ENCODE results near the gene MAP3K13.
A peak's percentile ranks its signal among the peaks of the same experiment; 100 is the strongest.
"Not testable (repeated sequence)": the region's sequence is repeated elsewhere in the genome, so short reads cannot be mapped to it uniquely, and the experiment has no call there.

Gene MAP3K13

DNA sequence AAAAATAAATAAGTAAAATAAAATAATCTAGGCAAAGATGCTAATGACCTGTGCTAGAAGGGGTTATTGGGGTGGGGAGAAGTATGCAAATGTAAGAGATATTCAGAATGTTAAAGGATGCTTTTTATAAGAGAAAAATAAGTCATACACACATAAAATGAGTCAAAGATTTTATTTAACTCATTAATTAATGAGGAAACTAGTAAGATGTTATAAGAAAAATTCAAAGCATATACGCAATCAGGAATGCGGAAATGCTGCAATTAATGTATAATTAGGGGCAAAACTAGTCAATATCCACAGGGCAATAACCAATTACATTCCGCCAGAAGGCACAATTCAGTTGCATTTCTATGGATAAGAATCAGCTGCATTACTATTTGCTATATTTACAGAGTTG lies 30.1 kb downstream of the MAP3K13 start:
- DNase-seq (ENCODE audit: insufficient read length, low spot score) (no peak), FAIRE-seq (no peak)

DNA sequence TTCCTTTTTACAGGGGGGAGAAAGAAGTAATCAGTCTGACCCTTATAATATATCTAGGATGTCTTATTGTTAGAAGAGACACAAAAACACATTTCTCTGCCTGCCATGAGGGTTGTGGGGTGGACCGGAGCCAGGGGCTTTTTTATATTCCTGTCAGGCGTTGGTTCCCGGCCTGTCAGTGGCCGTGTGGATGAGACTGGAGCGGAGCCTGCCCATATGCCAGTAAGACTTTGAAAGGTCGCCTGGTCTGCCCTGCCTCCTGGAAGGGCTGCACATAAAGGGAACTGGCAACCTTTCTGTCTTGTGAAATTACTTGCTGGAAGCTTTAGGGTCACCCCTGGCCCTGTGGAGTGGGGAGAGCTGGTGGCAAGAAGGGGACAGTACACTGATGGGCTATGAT lies 34.7 kb downstream of the MAP3K13 start:
- DNase-seq (ENCODE audit: insufficient read length, low spot score) (no peak), FAIRE-seq (no peak)

- DNase-seq (ENCODE audit: insufficient read length, low spot score): no peak
- no peak for FAIRE-seq
These were observed 37.1 kb downstream of the MAP3K13 start for GRCh38 chr3:185399737-185400667.

DNA sequence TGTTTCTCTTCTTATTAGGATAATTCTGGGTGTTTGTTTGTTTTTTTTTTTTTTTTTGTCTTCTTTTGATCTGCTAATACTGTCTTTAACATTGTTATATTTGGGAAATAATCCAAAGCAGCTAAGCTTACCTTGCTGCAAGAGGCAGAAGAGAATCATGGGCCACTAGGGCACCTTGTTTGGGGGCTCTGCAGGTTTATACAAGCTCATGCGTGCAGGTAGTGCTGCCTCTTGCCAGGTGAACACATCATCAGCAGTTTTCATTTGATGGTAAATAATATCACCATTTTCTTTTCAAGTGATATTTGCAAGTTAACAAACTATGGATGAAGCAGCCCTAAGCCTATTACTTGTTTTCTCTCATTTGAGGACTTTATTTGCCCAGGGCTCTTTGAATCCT lies 37.9 kb downstream of the MAP3K13 start:
- DNase-seq (ENCODE audit: insufficient read length, low spot score) (no peak), FAIRE-seq (no peak)

DNA sequence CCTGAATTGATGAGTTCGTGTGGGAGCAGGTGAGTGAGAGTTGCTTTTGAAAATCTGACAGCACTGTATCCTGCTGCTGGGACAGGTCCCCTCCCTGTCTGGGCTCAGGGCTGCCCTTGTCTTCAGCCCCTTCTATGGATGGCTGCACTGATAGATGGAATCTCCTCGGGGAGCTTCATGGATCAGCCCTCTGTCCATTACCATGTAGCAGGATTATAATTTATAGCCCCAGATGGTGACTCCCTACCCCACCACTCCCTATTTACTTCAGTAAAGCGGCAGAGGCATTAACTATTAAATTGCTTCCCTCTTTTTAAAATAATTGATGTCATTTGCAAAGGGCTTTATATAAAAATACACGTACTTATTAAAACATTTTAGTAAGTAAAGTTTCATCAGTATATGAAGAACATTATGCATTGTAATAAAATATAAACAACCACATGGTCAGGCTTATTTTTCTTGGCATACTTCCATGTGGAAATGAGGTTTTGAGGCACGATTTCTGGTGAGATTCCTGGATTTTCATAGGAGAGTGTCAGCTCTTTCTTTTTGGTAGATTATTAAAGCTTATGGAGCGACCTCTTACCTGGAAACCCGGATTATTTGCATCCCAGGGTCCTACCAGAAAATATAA lies 38.5 kb downstream of the MAP3K13 start:
- FAIRE-seq (peak; percentile 20), DNase-seq (ENCODE audit: insufficient read length, low spot score) (no peak)

- FAIRE-seq (no peak), DNase-seq (ENCODE audit: insufficient read length, low spot score) (no peak)
These were observed 39.6 kb downstream of the MAP3K13 start for GRCh38 chr3:185402561-185402960.

GRCh38 chr3:185403002-185403401 lies 40.1 kb downstream of the MAP3K13 start:
- FAIRE-seq (no peak), DNase-seq (ENCODE audit: insufficient read length, low spot score) (no peak)

GRCh38 chr3:185405243-185405642 lies 42.3 kb downstream of the MAP3K13 start:
- DNase-seq (ENCODE audit: insufficient read length, low spot score) (no peak), FAIRE-seq (no peak)

- DNase-seq (ENCODE audit: insufficient read length, low spot score) (no peak), FAIRE-seq (no peak)
These were observed 42.7 kb downstream of the MAP3K13 start for GRCh38 chr3:185405664-185406063.

DNA sequence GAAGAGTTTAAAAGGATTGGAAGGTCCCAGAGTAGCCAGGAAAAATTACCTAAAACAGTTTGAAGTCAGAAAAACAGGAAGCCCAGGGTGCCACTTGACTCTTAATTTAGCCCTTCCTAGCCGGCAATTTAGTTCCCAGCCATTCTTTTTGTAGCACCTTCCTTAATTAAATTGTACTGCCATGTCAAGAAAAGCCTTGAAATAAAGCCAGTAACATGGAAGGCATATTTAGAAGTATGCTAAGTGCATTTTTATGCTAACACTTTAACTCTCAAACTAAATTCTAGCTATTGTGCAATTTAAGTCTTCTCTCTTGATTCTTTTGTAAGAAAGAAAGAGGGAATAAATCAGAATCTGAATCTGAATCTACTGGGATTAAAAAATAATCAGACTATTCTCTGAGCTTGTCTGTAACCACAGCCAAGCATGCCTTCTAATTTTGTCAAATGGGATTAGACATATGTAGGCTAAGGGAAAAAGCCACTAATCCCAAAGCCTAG lies 43.2 kb downstream of the MAP3K13 start:
- no peak for DNase-seq (ENCODE audit: insufficient read length, low spot score)
- FAIRE-seq: no peak

- FAIRE-seq (no peak), DNase-seq (ENCODE audit: insufficient read length, low spot score) (no peak)
These were observed 47.0 kb downstream of the MAP3K13 start for GRCh38 chr3:185409957-185410356.

DNA sequence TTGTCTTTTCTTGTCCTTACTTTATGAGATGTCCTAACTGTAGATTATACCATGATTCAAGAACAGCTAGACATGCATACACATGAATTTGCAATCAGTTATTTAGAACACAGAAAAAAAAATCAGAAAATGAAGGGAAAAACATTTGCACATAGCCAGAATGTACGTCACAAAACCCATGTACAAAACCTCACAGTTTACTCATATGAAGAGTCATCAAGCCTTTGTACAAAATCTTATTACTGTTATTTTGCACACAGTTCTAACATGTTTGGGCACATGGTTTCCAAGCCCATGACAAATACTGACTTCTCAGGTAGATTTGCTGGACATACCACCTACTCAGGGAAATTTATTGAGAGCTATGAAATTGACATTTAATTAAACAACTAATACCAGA lies 48.2 kb downstream of the MAP3K13 start:
- DNase-seq (ENCODE audit: insufficient read length, low spot score): no peak
- no peak for FAIRE-seq

GRCh38 chr3:185416513-185416912 lies 53.6 kb downstream of the MAP3K13 start:
- DNase-seq (ENCODE audit: insufficient read length, low spot score) (no peak), FAIRE-seq (no peak)

DNA sequence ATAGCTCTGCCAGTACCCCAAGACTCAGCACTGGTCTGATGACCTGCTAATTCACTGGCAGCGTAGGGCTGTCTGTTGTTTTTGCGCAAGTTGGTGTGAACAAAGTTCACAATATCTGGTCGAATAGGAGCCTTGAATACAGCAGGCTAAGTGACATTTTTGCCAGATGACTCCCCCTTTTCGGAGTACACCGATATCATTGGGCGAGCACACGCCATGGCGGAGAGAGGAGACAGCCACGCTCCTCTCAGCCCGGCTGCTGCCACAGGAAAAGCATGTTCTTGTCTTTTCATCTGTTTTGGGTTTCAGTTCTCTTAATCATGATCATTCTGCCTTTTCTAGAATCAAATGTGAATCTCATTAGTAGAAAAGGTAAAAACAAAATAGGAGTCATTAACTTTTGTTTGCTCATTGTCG lies 55.6 kb downstream of the MAP3K13 start:
- DNase-seq (ENCODE audit: insufficient read length, low spot score); FAIRE-seq: not testable (repeated sequence)

- no peak for FAIRE-seq
- no peak for DNase-seq (ENCODE audit: insufficient read length, low spot score)
These were observed 57.8 kb downstream of the MAP3K13 start for GRCh38 chr3:185420762-185421161.

- no peak for DNase-seq (ENCODE audit: insufficient read length, low spot score)
- FAIRE-seq: no peak
These were observed 58.8 kb downstream of the MAP3K13 start for GRCh38 chr3:185421577-185422232.

GRCh38 chr3:185422677-185423076 lies 59.7 kb downstream of the MAP3K13 start:
- FAIRE-seq: no peak
- DNase-seq (ENCODE audit: insufficient read length, low spot score): no peak

DNA sequence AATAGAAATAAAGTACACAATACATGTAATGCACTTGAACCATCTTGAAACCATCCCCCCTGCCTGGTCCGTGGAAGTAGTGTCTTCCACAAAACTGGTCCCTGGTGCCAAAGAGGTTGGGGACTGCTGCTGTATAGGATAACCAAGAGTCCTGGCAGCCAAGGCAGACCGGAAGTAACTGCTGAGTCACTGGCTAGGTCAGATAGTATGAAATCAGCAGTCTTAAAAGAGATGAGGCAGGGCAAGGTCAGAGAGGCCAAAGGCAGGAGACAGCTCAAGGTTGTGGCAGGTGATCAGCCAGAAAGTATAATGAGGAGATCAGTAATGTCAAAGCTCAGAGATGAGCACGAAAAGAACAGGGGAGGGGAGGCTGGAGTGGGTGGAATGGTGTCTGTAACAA lies 60.2 kb downstream of the MAP3K13 start:
- DNase-seq (ENCODE audit: insufficient read length, low spot score): no peak
- FAIRE-seq: no peak

GRCh38 chr3:185424435-185424834 lies 61.5 kb downstream of the MAP3K13 start:
- no peak for DNase-seq (ENCODE audit: insufficient read length, low spot score)
- FAIRE-seq: no peak

DNA sequence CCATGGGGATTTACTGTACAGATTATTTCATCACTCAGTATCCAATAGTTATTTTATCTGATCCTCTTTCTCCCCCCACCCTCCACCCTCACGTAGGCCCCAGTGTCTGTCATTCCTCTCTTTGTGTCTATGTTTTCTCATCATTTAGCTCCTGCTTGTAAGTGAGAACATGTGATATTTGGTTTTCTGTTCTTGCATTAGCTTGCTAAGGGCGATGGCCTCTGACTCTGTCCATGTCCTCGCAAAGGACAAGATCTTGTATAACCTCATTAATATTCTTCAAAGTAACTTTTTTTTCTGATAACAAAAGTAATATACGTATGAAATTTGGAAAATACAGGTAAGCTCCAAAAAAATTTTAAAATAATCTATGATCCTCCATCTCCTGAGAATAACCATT lies 67.4 kb downstream of the MAP3K13 start:
- DNase-seq (ENCODE audit: insufficient read length, low spot score) (no peak), FAIRE-seq (no peak)

- FAIRE-seq (no peak), DNase-seq (ENCODE audit: insufficient read length, low spot score) (no peak)
These were observed 77.0 kb downstream of the MAP3K13 start for GRCh38 chr3:185439745-185440466.

All from HTR-8/SVneo (cell line).